Measurements from ENCODE around the gene HCRT. TPM values are rescaled to one million over a fixed set of nuclear protein-coding genes. Genes with fewer than 3 reads are reported as not detected.

HCRT gene
- total RNA-seq, 1 donor from 2014 or later, result not detected

- H3K36me3 ChIP-seq (ENCODE audit: control insufficient read depth, insufficient read depth, low read length), result peaks cover 2% of the 10 kb centered on the region
- H3K4me3 ChIP-seq (ENCODE audit: low read depth, low read length), result no peak overlapping the region
- TF ChIP-seq CTCF (IDR thresholded peaks at IDR 0.05; ENCODE audit: insufficient read depth, low read length, poor library complexity, severe bottlenecking), result no peak
- no peaks in the 10 kb centered on the region for H3K27me3 ChIP-seq (ENCODE audit: control insufficient read depth, insufficient read depth, low read length)
- DNase-seq (ENCODE audit: low read depth), result no peak
These were observed 15.6 kb upstream of the HCRT start for GRCh38 chr17:42200706-42201457.

- Histone ChIP-seq H3K27me3 (ENCODE audit: control insufficient read depth, insufficient read depth, low read length) (no peaks in the 10 kb centered on the region), H3K4me3 (ENCODE audit: low read depth, low read length) (no peak overlapping the region), H3K36me3 (ENCODE audit: control insufficient read depth, insufficient read depth, low read length) (peaks cover 2% of the 10 kb centered on the region)
- DNase-seq (ENCODE audit: low read depth), result no peak
- no peak for TF ChIP-seq CTCF (IDR thresholded peaks at IDR 0.05; ENCODE audit: insufficient read depth, low read length, poor library complexity, severe bottlenecking)
These were observed 14.3 kb upstream of the HCRT start for GRCh38 chr17:42199416-42200011.

GRCh38 chr17:42198897-42199296 is 13.6 kb upstream of the HCRT start:
- TF ChIP-seq CTCF (IDR thresholded peaks at IDR 0.05; ENCODE audit: insufficient read depth, low read length, poor library complexity, severe bottlenecking), result no peak
- Histone ChIP-seq H3K27me3 (ENCODE audit: control insufficient read depth, insufficient read depth, low read length) (no peaks in the 10 kb centered on the region), H3K36me3 (ENCODE audit: control insufficient read depth, insufficient read depth, low read length) (peaks cover under 1% of the 10 kb centered on the region), H3K4me3 (ENCODE audit: low read depth, low read length) (no peak overlapping the region)
- DNase-seq (ENCODE audit: low read depth), result no peak

- Histone ChIP-seq H3K36me3 (ENCODE audit: control insufficient read depth, insufficient read depth, low read length) (no peaks in the 10 kb centered on the region), H3K27me3 (ENCODE audit: control insufficient read depth, insufficient read depth, low read length) (no peaks in the 10 kb centered on the region), H3K4me3 (ENCODE audit: low read depth, low read length) (no peak overlapping the region)
- DNase-seq (ENCODE audit: low read depth), result no peak
- TF ChIP-seq CTCF (IDR thresholded peaks at IDR 0.05; ENCODE audit: insufficient read depth, low read length, poor library complexity, severe bottlenecking), result no peak
These were observed 12.4 kb upstream of the HCRT start for GRCh38 chr17:42197564-42198156.

- peak; percentile 57 for DNase-seq (ENCODE audit: low read depth)
- no peaks in the 10 kb centered on the region for H3K36me3 ChIP-seq (ENCODE audit: control insufficient read depth, insufficient read depth, low read length)
- no peaks in the 10 kb centered on the region for H3K27me3 ChIP-seq (ENCODE audit: control insufficient read depth, insufficient read depth, low read length)
- H3K4me3 ChIP-seq (ENCODE audit: low read depth, low read length), result peak within 1 kb of the TSS; percentile 67
- no peak for TF ChIP-seq CTCF (IDR thresholded peaks at IDR 0.05; ENCODE audit: insufficient read depth, low read length, poor library complexity, severe bottlenecking)
These were observed 9.0 kb upstream of the HCRT start, which contains the start of gene GHDC for GRCh38 chr17:42193969-42194899. Gene GHDC, minus strand, starts transcription at chr17:42194494. Its CDS starts 913 bp downstream, at chr17:42193581.

Data from kidney epithelial cell (primary cell).